ENCODE measurements around the gene PARP6.

- TF ChIP-seq, protein P1, sequence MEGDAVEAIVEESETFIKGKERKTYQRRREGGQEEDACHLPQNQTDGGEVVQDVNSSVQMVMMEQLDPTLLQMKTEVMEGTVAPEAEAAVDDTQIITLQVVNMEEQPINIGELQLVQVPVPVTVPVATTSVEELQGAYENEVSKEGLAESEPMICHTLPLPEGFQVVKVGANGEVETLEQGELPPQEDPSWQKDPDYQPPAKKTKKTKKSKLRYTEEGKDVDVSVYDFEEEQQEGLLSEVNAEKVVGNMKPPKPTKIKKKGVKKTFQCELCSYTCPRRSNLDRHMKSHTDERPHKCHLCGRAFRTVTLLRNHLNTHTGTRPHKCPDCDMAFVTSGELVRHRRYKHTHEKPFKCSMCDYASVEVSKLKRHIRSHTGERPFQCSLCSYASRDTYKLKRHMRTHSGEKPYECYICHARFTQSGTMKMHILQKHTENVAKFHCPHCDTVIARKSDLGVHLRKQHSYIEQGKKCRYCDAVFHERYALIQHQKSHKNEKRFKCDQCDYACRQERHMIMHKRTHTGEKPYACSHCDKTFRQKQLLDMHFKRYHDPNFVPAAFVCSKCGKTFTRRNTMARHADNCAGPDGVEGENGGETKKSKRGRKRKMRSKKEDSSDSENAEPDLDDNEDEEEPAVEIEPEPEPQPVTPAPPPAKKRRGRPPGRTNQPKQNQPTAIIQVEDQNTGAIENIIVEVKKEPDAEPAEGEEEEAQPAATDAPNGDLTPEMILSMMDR (IDR thresholded peaks at IDR 0.05; ENCODE audit: low read depth, low read length): no peak
- no peak for TF ChIP-seq EZH2phosphoT487 (IDR thresholded peaks at IDR 0.05; ENCODE audit: low read depth)
Observed at GRCh38 chr15:72203507-72203837, 68.9 kb downstream of the PARP6 start.

Measured in OCI-LY3 (cell line).